ENCODE measurements around the gene LYZL2.
"Not testable (repeated sequence)": the region's sequence is repeated elsewhere in the genome, so short reads cannot be mapped to it uniquely, and the experiment has no call there.

The LYZL2 gene

GRCh38 chr10:30629653-30630052 is at the start of gene LYZL2:
Gene LYZL2 (minus strand): TSS chr10:30629753. CDS start chr10:30626915, 2,838 bp downstream.
- no peak for DNase-seq (ENCODE audit: low spot score)

- not testable (repeated sequence) for DNase-seq (ENCODE audit: low spot score)
These were observed 48.1 kb upstream of the LYZL2 start for GRCh38 chr10:30677616-30678015.

- DNase-seq (ENCODE audit: low spot score), result not testable (repeated sequence)
These were observed 47.6 kb upstream of the LYZL2 start for GRCh38 chr10:30677146-30677545.

DNA sequence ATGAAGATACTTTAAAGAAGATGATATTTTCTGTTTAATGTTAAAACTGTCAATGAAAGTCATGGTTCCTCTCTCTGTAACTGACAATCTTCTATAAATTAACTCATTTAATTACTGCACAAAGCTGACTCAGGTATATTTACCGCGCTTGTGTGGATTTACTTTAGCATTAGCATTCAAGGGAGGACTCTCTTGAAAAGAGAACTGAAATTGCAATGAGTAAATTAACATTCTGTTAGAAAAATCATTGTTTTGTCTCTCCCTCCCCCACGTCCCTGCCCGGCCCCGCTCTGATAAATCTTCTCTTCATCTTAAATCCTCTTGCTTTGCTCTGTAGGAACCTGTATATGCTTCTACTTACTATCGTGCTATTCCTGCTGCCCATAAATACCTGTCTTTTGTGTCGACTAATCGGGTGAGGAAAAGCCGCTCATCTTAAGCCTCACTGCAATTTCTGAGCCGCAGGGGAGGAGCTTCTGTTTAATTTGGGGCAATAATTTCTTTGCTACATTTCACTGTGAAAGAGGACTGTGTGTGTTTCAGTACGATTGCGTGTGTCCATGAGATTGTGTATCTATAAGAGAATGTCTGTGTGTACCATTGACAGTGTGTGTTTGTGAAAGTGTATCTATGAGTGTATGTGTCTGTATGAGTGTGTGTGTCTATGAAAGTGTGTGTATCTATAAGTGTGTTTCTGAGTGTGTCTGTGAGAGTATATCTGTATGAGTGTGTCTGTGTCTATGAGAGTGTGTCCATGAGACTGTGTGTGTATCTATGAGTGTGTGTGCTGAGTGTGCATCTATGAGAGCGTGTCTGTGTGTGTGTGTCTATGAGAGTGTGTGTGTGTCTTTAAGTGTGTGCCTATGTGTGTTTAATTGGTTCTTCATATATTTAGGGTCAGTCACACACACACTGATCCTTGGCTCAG is 46.5 kb upstream of the LYZL2 start:
- no peak for DNase-seq (ENCODE audit: low spot score)

DNA sequence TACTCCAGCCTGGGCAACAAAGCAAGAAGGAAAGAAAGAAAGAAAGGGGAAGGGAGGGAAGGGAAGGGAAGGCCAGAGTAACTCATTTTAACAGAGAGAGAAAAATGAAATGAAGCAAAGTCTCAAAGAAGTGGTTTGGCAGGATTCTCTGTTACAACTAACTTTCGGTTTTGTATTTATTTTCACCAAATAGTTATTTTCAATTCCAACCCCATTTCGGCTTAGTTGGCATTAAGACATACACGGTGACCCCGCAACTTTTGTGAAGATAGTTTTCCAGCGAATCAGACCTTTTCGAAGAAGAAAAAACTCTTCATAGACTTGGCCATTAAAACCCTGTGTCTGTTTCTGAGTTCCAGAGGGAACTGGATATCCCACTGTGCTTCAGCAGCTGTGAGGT is 45.2 kb upstream of the LYZL2 start:
- DNase-seq (ENCODE audit: low spot score), result no peak

DNA sequence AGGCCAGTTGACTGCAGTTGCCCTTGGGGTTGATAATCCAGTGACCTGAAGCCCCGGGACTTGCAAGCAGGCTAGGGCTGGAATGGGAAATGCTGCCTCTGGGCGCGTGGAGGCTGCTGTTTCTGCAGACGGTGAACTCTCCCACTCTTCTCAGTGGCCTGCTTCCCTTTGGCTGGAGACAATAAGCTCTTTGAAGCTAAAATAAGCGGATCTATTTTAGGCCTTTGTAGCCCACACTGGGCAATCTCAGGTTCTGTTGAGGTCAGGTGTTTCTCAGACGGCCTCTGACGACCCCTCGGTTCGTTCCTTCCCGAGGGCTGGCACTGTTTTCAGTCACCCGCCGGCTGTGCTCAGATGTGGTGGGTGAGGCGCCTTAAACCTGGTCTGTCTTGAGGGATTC is 43.7 kb upstream of the LYZL2 start:
- DNase-seq (ENCODE audit: low spot score), result not testable (repeated sequence)

- DNase-seq (ENCODE audit: low spot score), result not testable (repeated sequence)
These were observed 42.8 kb upstream of the LYZL2 start for GRCh38 chr10:30672338-30672737.

- peak; percentile 40 for DNase-seq (ENCODE audit: low spot score)
These were observed 41.6 kb upstream of the LYZL2 start for GRCh38 chr10:30671026-30671616.

GRCh38 chr10:30667982-30668381 is 38.4 kb upstream of the LYZL2 start:
- not testable (repeated sequence) for DNase-seq (ENCODE audit: low spot score)

GRCh38 chr10:30663403-30663802 is 33.9 kb upstream of the LYZL2 start:
- DNase-seq (ENCODE audit: low spot score), result not testable (repeated sequence)

DNA sequence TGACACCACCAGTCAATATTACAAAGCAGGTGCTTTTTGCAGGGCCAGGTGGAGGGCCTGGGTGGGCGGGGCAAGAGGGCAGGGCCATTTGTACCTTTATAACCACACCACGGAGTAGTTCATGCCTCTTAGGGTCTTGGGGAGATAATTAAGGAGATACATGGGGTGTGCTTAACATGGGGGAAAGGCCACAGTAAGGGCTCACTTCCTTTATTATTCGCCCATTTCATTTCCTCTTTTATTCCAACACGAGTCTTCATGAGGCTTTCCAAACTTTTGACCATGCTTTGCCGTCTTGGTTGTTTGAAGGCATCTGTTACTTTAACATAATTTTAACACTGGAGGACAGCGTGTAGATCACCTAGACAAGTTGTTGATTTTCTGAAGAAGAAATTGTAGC is 33.3 kb upstream of the LYZL2 start:
- DNase-seq (ENCODE audit: low spot score), result no peak

DNA sequence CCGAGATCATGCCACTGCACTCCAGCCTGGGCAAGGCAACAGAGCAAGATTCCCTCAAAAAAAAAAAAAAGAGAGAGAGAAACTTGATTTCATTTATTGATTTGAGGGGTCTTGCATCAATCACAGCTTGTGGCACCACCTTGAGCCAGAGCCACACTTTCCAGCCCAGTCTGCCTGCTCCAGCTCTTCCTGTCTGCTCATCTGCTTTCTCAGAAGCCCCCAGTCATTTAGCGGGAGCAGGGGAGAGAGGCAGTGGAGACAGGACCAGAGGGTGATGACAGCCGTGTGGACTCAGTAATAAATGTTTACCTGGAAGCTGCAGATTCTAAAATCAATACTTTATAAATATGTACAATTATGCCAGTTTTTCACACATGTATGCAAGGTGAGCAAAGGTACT is 30.8 kb upstream of the LYZL2 start:
- not testable (repeated sequence) for DNase-seq (ENCODE audit: low spot score)

DNA sequence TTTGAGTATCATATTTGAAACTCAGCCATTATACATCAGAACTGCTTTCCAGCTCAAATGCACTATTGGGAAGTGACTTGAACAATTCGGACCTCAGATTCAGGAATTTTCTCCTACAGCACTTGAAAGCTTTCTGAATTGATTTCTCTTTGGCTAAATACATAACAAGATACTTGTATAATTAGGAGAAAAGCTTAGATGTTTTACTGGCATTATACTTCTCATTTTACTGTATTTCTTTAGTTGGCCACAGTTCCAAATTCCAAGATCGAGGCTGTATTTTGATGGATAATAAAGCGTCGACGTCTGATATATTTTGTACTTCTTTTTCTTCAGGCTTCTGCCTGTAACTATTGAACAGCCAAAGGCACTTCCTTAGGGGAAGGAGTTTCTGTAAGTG is 26.7 kb upstream of the LYZL2 start:
- no peak for DNase-seq (ENCODE audit: low spot score)

GRCh38 chr10:30655001-30655400 is 25.4 kb upstream of the LYZL2 start:
- DNase-seq (ENCODE audit: low spot score), result not testable (repeated sequence)

- DNase-seq (ENCODE audit: low spot score), result peak; percentile 44
These were observed 22.2 kb upstream of the LYZL2 start for GRCh38 chr10:30651470-30652397.

DNA sequence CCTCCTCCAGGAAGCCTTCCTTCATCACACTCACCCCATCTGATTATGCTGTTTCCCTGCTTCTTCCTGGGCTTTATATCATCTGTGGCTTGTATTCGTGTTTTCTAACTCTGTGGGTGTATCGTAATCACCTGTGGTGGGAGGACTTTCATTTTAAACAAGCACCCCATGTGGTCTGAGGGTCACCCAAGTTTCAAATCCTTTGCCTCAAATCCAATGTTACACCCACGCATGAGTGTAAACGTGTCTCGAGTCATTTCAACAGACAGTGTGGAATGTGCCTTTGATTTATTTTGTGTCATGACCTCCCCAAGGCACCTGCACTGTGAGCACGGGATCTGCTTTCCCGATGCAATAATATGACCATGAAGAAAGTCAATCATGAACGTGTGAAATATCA is 17.5 kb upstream of the LYZL2 start:
- DNase-seq (ENCODE audit: low spot score), result no peak

- peak; percentile 31 for DNase-seq (ENCODE audit: low spot score)
These were observed 15.8 kb upstream of the LYZL2 start for GRCh38 chr10:30645340-30645827.

GRCh38 chr10:30644408-30644861 is 14.9 kb upstream of the LYZL2 start:
- peak; percentile 13 for DNase-seq (ENCODE audit: low spot score)

DNA sequence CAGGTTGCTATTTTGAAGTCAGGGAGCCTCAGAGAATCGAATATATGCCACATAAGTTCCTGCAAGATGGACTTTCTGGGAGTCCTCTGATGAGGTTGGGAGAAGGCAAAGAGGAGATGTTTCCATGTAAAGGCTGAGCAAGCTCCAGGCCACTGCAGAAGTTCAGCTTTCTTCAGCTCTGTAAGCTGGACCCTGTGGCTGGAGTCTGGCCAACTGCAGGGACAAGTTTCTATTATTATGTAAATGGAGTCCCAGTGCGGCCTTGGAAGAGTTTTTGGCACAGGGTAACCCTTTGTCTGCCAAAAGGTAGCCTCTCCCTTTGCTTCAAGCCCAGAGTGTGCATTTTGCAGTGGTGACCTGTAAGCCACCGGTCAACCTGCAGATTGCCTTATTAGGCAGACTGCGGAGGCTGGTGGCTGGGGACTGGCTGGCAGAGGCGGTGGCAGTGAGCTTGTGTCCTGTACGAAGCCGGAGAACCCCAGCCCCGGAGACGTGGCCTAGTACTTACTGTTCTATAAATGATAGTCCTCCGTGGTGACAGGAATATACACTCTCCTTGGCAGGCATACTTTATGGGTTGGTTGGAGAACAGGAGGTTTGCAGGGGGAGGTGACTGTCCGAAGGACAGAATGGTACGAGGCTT is 14.1 kb upstream of the LYZL2 start:
- DNase-seq (ENCODE audit: low spot score), result not testable (repeated sequence)

- not testable (repeated sequence) for DNase-seq (ENCODE audit: low spot score)
These were observed 13.3 kb upstream of the LYZL2 start for GRCh38 chr10:30642856-30643255.

Measured in hepatic stellate cell (primary cell).